Nephron progenitor cell (in vitro differentiated cells): ENCODE measurements around the gene HS3ST5.

Experiments
- DNase-seq: peaks from one replicate; pipeline ENCODE4 v3.0.0; 2021
- H3K27ac Mint-ChIP-seq: 2 replicates; pipeline ENCODE4 v1.8.0; 2021; ENCODE audit warnings: mild to moderate bottlenecking, moderate library complexity, mixed read lengths
- H3K27me3 Mint-ChIP-seq: 2 replicates; pipeline ENCODE4 v1.8.0; 2021; ENCODE audit warnings: mild to moderate bottlenecking, low read depth, mixed read lengths; ENCODE audit not compliant: poor library complexity
- H3K36me3 Mint-ChIP-seq: 2 replicates; pipeline ENCODE4 v1.8.0; 2021; ENCODE audit warnings: low read depth, mixed read lengths
- H3K4me1 Mint-ChIP-seq: 2 replicates; pipeline ENCODE4 v1.8.0; 2021; ENCODE audit warnings: mixed read lengths
- H3K4me3 Mint-ChIP-seq: 2 replicates; pipeline ENCODE4 v1.8.0; 2021; ENCODE audit warnings: mild to moderate bottlenecking, moderate library complexity, mixed read lengths
- H3K9me3 Mint-ChIP-seq: 2 replicates; pipeline ENCODE4 v1.8.0; 2021; ENCODE audit warnings: mild to moderate bottlenecking, moderate library complexity, mixed read lengths
- CTCF ChIP-seq: fragments of 200-600 bp; sonication (generic); IDR thresholded peaks from 2 replicates; pipeline ENCODE4 v1.5.0; 2021; ENCODE audit warnings: antibody characterized with exemption

Gene HS3ST5

GRCh38 chr6:114272582-114272981, 70.2 kb downstream of the HS3ST5 start:
- H3K36me3 Mint-ChIP-seq, result no peaks in the 10 kb centered on the region
- H3K9me3 Mint-ChIP-seq, result no peaks in the 10 kb centered on the region
- H3K27ac Mint-ChIP-seq, result no peak overlapping the region
- TF ChIP-seq CTCF, result no peak
- H3K4me1 Mint-ChIP-seq, result no peaks in the 10 kb centered on the region
- DNase-seq, result no peak
- H3K4me3 Mint-ChIP-seq, result no peak overlapping the region
- H3K27me3 Mint-ChIP-seq, result no peaks in the 10 kb centered on the region

- Mint-ChIP-seq H3K27ac (no peak overlapping the region), H3K4me1 (no peaks in the 10 kb centered on the region), H3K4me3 (no peak overlapping the region), H3K36me3 (no peaks in the 10 kb centered on the region), H3K27me3 (peaks cover 3% of the 10 kb centered on the region), H3K9me3 (no peaks in the 10 kb centered on the region)
- no peak for DNase-seq
- TF ChIP-seq CTCF, result no peak
Observed at GRCh38 chr6:114271405-114271804, 71.4 kb downstream of the HS3ST5 start.

- peaks cover 7% of the 10 kb centered on the region for H3K27me3 Mint-ChIP-seq
- DNase-seq, result no peak
- no peak overlapping the region for H3K27ac Mint-ChIP-seq
- no peak for TF ChIP-seq CTCF
- no peaks in the 10 kb centered on the region for H3K36me3 Mint-ChIP-seq
- no peaks in the 10 kb centered on the region for H3K4me1 Mint-ChIP-seq
- H3K4me3 Mint-ChIP-seq, result no peak overlapping the region
- no peaks in the 10 kb centered on the region for H3K9me3 Mint-ChIP-seq
Observed at GRCh38 chr6:114267897-114268296, 74.9 kb downstream of the HS3ST5 start.

GRCh38 chr6:114260810-114261209, 82.0 kb downstream of the HS3ST5 start:
- Mint-ChIP-seq H3K27ac (no peak overlapping the region), H3K27me3 (peaks cover 6% of the 10 kb centered on the region), H3K4me3 (no peak overlapping the region), H3K4me1 (no peaks in the 10 kb centered on the region), H3K36me3 (no peaks in the 10 kb centered on the region), H3K9me3 (peaks cover 6% of the 10 kb centered on the region)
- DNase-seq, result no peak
- TF ChIP-seq CTCF, result no peak

GRCh38 chr6:114258376-114258775, 84.4 kb downstream of the HS3ST5 start:
- Mint-ChIP-seq H3K4me3 (no peak overlapping the region), H3K4me1 (no peaks in the 10 kb centered on the region), H3K27ac (no peak overlapping the region), H3K9me3 (peaks cover 18% of the 10 kb centered on the region), H3K27me3 (peaks cover 3% of the 10 kb centered on the region), H3K36me3 (no peaks in the 10 kb centered on the region)
- TF ChIP-seq CTCF, result no peak
- DNase-seq, result no peak

- no peak for TF ChIP-seq CTCF
Observed at GRCh38 chr6:114253431-114253830, 89.4 kb downstream of the HS3ST5 start.

More at GRCh38 chr6:114253431-114253830, 89.4 kb downstream of the HS3ST5 start:
- no peaks in the 10 kb centered on the region for H3K36me3 Mint-ChIP-seq
- H3K9me3 Mint-ChIP-seq, result peaks cover 18% of the 10 kb centered on the region
- H3K4me3 Mint-ChIP-seq, result no peak overlapping the region
- H3K4me1 Mint-ChIP-seq, result no peaks in the 10 kb centered on the region
- H3K27ac Mint-ChIP-seq, result no peak overlapping the region
- DNase-seq, result no peak
- no peaks in the 10 kb centered on the region for H3K27me3 Mint-ChIP-seq
